Cardiac muscle cell (in vitro differentiated cells and primary cell): Measurements from ENCODE around the gene LGR4. TPM values are rescaled to one million over a fixed set of nuclear protein-coding genes. Genes with fewer than 3 reads are reported as not detected.

ENCODE experiments used
- DNase-seq, 2 donors: peaks; one replicate each; pipeline versions ENCODE4 v3.0.0 to v3.0.0-alpha.2; 2010 to 2017; ENCODE audit warnings: low read depth in 1 of 2, low spot score in 1 of 2
- H3K27ac ChIP-seq: fragments of 200-600 bp; sonication (generic); 2 replicates; pipeline ENCODE4 v1.5.1; 2016
- H3K27me3 ChIP-seq: fragments of 200-600 bp; sonication (generic); 2 replicates; pipeline ENCODE4 v1.6.0; 2016; ENCODE audit warnings: control low read depth
- H3K36me3 ChIP-seq: fragments of 200-600 bp; sonication (generic); 2 replicates; pipeline ENCODE4 v1.5.1; 2016; ENCODE audit warnings: control low read depth
- H3K4me1 ChIP-seq: fragments of 200-600 bp; sonication (generic); 2 replicates; pipeline ENCODE4 v1.8.1; 2017; ENCODE audit warnings: low read depth, mild to moderate bottlenecking, mixed run types
- H3K4me3 ChIP-seq: fragments of 200-600 bp; sonication (generic); 2 replicates; pipeline ENCODE4 v1.5.1; 2016; ENCODE audit warnings: mild to moderate bottlenecking
- H3K9me3 ChIP-seq: fragments of 200-600 bp; sonication (generic); 2 replicates; pipeline ENCODE4 v1.5.1; 2017; ENCODE audit warnings: low read depth, mild to moderate bottlenecking, control low read depth
- polyA plus RNA-seq: library from polyadenylated mRNA; unstranded; fragments of >200 nt; fragmentation: Nextera tagmentation; extraction: Ambion mirVana; gene quantifications from 2 replicates; pipeline ENCODE4 v1.2.1, GENCODE V29; 2016
- total RNA-seq: library from RNA; depleted of rRNA; stranded (reverse); fragments of >200 nt; gene quantifications from 2 replicates; pipeline ENCODE4 v1.2.3, GENCODE V29; 2016
- TF ChIP-seq, protein P1 (sequence below): IDR thresholded peaks from 2 replicates; pipeline ENCODE4 v1.5.1; 2012; ENCODE audit warnings: low read depth, mild to moderate bottlenecking, low read length

The LGR4 gene
- total and polyA plus RNA-seq, 2 experiments from 2014 or later, result 52.4 to 89.3 TPM

DNA sequence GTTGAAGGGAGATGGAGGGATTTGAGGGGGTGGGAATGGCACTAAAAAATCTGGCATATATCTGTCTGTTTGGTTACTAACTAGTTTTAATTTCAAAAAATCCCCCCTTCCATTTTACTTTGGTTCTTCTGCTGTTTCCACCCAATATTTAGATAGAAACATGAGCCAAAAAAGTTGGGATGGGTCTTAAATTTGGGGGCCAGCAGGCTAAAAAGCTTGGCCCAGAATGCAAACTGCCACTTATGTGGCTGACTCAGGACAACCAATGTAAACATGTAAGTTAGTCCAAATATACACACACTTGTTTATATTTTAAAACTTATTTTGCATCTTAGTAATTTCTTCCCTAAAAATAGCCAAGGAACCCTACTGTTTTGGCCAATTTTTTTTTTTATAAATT lies 35.7 kb downstream of the LGR4 start:
- H3K4me1 ChIP-seq, result no peaks in the 10 kb centered on the region
- no peak overlapping the region for H3K27ac ChIP-seq
- TF ChIP-seq, protein P1, sequence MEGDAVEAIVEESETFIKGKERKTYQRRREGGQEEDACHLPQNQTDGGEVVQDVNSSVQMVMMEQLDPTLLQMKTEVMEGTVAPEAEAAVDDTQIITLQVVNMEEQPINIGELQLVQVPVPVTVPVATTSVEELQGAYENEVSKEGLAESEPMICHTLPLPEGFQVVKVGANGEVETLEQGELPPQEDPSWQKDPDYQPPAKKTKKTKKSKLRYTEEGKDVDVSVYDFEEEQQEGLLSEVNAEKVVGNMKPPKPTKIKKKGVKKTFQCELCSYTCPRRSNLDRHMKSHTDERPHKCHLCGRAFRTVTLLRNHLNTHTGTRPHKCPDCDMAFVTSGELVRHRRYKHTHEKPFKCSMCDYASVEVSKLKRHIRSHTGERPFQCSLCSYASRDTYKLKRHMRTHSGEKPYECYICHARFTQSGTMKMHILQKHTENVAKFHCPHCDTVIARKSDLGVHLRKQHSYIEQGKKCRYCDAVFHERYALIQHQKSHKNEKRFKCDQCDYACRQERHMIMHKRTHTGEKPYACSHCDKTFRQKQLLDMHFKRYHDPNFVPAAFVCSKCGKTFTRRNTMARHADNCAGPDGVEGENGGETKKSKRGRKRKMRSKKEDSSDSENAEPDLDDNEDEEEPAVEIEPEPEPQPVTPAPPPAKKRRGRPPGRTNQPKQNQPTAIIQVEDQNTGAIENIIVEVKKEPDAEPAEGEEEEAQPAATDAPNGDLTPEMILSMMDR, result no peak
- no peak for DNase-seq
- H3K27me3 ChIP-seq, result no peaks in the 10 kb centered on the region
- H3K36me3 ChIP-seq, result no peaks in the 10 kb centered on the region
- no peaks in the 10 kb centered on the region for H3K9me3 ChIP-seq
- no peak overlapping the region for H3K4me3 ChIP-seq

DNA sequence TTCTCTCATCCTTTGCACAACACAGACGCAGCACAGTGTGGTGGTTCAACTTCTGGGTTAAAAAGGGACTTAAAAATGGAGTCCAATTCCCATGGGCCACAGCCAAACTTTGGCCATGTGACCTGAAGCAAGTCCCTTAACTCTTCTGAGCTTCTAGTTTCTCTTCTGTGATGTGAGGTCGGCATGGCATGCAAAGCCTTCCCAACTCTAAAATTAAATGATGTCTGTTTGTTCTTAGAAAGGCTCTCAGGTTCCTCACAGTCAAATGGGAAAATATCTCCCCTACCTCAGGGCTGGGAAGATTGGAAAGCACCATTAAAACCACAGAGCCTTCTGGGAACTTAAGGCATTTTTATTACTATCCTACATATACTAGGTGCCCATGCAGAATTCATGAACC lies 38.8 kb downstream of the LGR4 start:
- TF ChIP-seq, protein P1, result no peak

DNA sequence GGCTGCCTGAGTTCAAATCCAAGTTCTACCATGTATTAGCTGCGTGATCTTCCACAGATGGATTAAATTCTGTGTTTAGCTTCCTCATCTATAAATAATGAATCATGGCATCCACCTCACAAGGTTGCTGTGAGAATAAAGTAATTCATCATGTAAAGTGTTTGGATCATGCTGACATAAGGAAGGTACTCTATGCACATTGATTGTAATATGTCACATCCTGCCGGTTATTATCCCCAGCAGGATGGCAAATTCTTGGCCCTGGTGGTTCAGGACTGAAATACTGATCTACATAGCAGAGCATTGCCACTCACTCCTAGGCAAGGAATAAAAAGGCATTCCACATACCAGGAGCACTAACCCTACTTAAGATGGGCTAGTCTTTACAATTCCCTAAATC lies 40.8 kb downstream of the LGR4 start:
- H3K4me1 ChIP-seq, result peaks cover 9% of the 10 kb centered on the region
- H3K4me3 ChIP-seq, result no peak overlapping the region
- H3K36me3 ChIP-seq, result no peaks in the 10 kb centered on the region
- H3K27ac ChIP-seq, result peak overlapping the region; percentile 29
- no peak for DNase-seq
- TF ChIP-seq, protein P1, result no peak
- H3K9me3 ChIP-seq, result no peaks in the 10 kb centered on the region
- H3K27me3 ChIP-seq, result no peaks in the 10 kb centered on the region

More for the DNA sequence above, 38.8 kb downstream of the LGR4 start:
- Histone ChIP-seq H3K9me3 (no peaks in the 10 kb centered on the region), H3K4me1 (no peaks in the 10 kb centered on the region), H3K36me3 (no peaks in the 10 kb centered on the region), H3K27me3 (no peaks in the 10 kb centered on the region), H3K27ac (no peak overlapping the region), H3K4me3 (no peak overlapping the region)
- DNase-seq, result no peak

DNA sequence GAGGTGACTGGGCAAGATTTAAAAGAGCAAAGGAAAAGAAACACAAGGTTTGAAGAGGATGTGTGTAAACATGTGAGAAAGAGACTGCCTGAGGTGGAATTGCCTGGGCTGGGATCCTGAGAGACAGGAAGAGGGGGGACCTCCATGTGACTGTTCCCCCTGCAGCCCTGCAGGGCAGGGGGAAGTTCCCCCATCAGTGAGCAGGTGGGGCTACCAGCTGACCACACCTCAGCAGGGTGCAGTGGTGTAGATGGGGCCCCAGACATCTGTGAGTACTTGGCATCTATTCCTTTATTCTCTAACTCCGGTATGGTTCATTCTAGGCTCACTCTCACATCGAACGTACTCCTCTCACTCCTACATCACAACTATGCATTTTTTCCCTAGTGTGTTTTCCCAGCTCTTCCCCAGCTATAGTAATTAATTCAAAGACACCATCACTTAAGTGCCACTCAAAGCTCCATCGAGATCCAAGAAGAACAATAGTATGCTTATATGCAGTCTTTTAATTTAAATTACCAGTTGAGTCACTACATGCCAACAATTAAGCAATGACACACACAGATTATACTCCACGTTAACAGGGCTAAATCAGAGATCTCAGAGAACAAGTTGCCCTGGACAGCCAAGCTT lies 42.7 kb downstream of the LGR4 start:
- Histone ChIP-seq H3K27ac (peak overlapping the region; percentile 68), H3K4me1 (peaks cover 9% of the 10 kb centered on the region), H3K27me3 (no peaks in the 10 kb centered on the region), H3K36me3 (no peaks in the 10 kb centered on the region), H3K9me3 (no peaks in the 10 kb centered on the region), H3K4me3 (no peak overlapping the region)
- DNase-seq, result no peak
- TF ChIP-seq, protein P1, result no peak

DNA sequence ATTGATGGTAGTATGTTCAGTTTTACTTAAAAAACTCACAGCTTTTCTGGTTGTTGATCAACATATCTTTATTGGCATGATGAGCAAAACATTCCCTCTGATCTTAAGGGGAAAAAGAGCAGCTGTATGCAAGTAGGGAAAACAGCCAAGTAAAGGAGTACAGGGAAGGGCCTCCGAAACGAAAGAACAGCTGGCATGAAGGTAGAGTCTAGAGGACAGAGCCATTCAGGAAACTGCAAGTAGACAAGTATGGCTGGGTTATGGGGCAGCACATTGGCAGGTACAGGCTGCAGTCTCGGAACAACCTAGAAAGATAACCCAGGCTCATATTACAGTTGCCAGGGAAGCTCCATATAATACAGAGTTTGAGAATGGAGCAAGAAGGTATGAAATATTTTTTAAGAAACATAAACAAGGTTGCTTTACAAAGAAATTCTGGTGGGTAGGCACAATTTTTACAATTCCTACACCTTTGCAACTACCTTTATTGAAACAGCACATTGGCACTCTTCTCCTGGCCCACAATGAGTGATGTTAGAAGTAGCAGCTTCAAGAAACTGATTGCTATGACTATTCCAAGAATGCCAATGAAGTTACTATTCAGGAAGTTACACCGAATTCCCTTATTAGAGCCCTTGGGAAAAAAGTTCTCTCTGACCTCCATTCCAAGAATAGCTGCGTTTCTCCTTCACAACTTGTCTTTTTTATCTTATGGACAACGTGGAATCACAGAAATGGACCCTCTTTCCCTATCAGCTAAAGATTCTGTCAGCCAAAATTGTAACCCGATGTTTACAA lies 45.2 kb downstream of the LGR4 start:
- peak in 1 of 2 donors; percentile 58 for DNase-seq
- Histone ChIP-seq H3K9me3 (no peaks in the 10 kb centered on the region), H3K4me3 (no peak overlapping the region), H3K27ac (peak overlapping the region; percentile 69), H3K36me3 (no peaks in the 10 kb centered on the region), H3K4me1 (peaks cover 13% of the 10 kb centered on the region), H3K27me3 (no peaks in the 10 kb centered on the region)
- TF ChIP-seq, protein P1, result no peak
